ENCODE results near the gene GPBAR1.

Gene GPBAR1

GRCh38 chr2:218260742-218261422, at the start of gene GPBAR1:
Gene GPBAR1, plus strand, starts transcription at chr2:218261015. Its CDS starts 1,710 bp downstream, at chr2:218262725.
- DNase-seq (ENCODE audit: low read depth): no peak

GRCh38 chr2:218214116-218214515, 46.7 kb upstream of the GPBAR1 start:
- DNase-seq (ENCODE audit: low read depth): no peak

- DNase-seq (ENCODE audit: low read depth): no peak
Observed at GRCh38 chr2:218216336-218216673, 44.5 kb upstream of the GPBAR1 start.

GRCh38 chr2:218216674-218217359, 44.0 kb upstream of the GPBAR1 start, which contains the start of gene ARPC2:
Gene ARPC2, plus strand, starts transcription at chr2:218217189. Its CDS starts 282 bp downstream, at chr2:218217471.
- peak; percentile 91 for DNase-seq (ENCODE audit: low read depth)

GRCh38 chr2:218217360-218218267, 43.2 kb upstream of the GPBAR1 start:
- no peak for DNase-seq (ENCODE audit: low read depth)

GRCh38 chr2:218218268-218219185, 42.3 kb upstream of the GPBAR1 start:
- no peak for DNase-seq (ENCODE audit: low read depth)

- no peak for DNase-seq (ENCODE audit: low read depth)
Observed at GRCh38 chr2:218219934-218220333, 40.9 kb upstream of the GPBAR1 start.

- no peak for DNase-seq (ENCODE audit: low read depth)
Observed at GRCh38 chr2:218221000-218221399, 39.8 kb upstream of the GPBAR1 start.

GRCh38 chr2:218223046-218223445, 37.8 kb upstream of the GPBAR1 start:
- DNase-seq (ENCODE audit: low read depth): no peak

GRCh38 chr2:218224186-218224585, 36.6 kb upstream of the GPBAR1 start:
- DNase-seq (ENCODE audit: low read depth): no peak

- no peak for DNase-seq (ENCODE audit: low read depth)
Observed at GRCh38 chr2:218226903-218227302, 33.9 kb upstream of the GPBAR1 start.

- DNase-seq (ENCODE audit: low read depth): no peak
Observed at GRCh38 chr2:218228366-218229090, 32.3 kb upstream of the GPBAR1 start.

GRCh38 chr2:218229239-218229638, 31.6 kb upstream of the GPBAR1 start:
- peak; percentile 58 for DNase-seq (ENCODE audit: low read depth)

- DNase-seq (ENCODE audit: low read depth): no peak
Observed at GRCh38 chr2:218229851-218230250, 31.0 kb upstream of the GPBAR1 start.

- DNase-seq (ENCODE audit: low read depth): no peak
Observed at GRCh38 chr2:218230882-218231281, 29.9 kb upstream of the GPBAR1 start.

- DNase-seq (ENCODE audit: low read depth): no peak
Observed at GRCh38 chr2:218233543-218233942, 27.3 kb upstream of the GPBAR1 start.

GRCh38 chr2:218234521-218234920, 26.3 kb upstream of the GPBAR1 start:
- DNase-seq (ENCODE audit: low read depth): no peak

- DNase-seq (ENCODE audit: low read depth): no peak
Observed at GRCh38 chr2:218235017-218235416, 25.8 kb upstream of the GPBAR1 start.

- DNase-seq (ENCODE audit: low read depth): no peak
Observed at GRCh38 chr2:218236829-218237228, 24.0 kb upstream of the GPBAR1 start.

GRCh38 chr2:218238887-218239286, 21.9 kb upstream of the GPBAR1 start:
- DNase-seq (ENCODE audit: low read depth): no peak

GRCh38 chr2:218244204-218244603, 16.6 kb upstream of the GPBAR1 start:
- no peak for DNase-seq (ENCODE audit: low read depth)
